BLaER1 (cell line): ENCODE measurements around the gene PTPRZ1.

Source experiments
- H3K27ac ChIP-seq: shearing (Covaris generic); formaldehyde crosslinking; 2 replicates; pipeline ENCODE4 v1.8.1; 2022
- H3K27me3 ChIP-seq: shearing (Covaris generic); formaldehyde crosslinking; 2 replicates; pipeline ENCODE4 v1.8.1; 2022
- H3K36me3 ChIP-seq: shearing (Covaris generic); formaldehyde crosslinking; 2 replicates; pipeline ENCODE4 v1.8.1; 2022
- H3K4me1 ChIP-seq: shearing (Covaris generic); formaldehyde crosslinking; 2 replicates; pipeline ENCODE4 v1.8.1; 2022
- H3K4me2 ChIP-seq: shearing (Covaris generic); formaldehyde crosslinking; 2 replicates; pipeline ENCODE4 v1.8.1; 2022
- H3K4me3 ChIP-seq: shearing (Covaris generic); formaldehyde crosslinking; 2 replicates; pipeline ENCODE4 v1.8.1; 2022
- H3K9ac ChIP-seq: shearing (Covaris generic); formaldehyde crosslinking; 2 replicates; pipeline ENCODE4 v1.8.1; 2022
- H3K9me3 ChIP-seq: shearing (Covaris generic); formaldehyde crosslinking; 2 replicates; pipeline ENCODE4 v1.8.1; 2022
- H4K20me1 ChIP-seq: shearing (Covaris generic); formaldehyde crosslinking; 2 replicates; pipeline ENCODE4 v1.8.1; 2022
- Cebpa-rat ChIP-seq: shearing (Covaris generic); IDR thresholded peaks from 2 replicates; pipeline ENCODE4 v1.8.1; 2022

The PTPRZ1 gene

DNA sequence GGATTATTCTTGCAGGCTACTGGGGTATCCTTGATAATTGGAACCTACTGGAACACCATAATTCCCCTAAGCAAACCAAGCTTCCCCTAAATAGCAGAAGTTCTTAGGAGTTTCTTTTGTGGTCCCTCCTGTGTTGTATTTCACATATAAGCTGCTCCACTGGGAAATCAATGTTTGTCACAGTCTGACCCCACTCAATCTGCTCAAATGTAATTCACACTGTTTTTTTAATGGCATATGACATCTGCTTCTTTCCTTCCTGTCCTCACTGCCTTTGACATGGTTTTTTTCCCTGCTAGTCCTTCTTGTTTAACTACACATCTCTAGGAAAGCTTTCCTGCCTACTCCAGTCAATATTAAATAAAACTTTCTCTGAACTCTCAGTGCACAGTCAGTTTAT lies 1.8 kb upstream of the PTPRZ1 start:
- peaks cover 52% of the 10 kb centered on the region for H3K27me3 ChIP-seq
- TF ChIP-seq Cebpa-rat: no peak
- H3K9ac ChIP-seq: no peak overlapping the region
- H3K9me3 ChIP-seq: no peaks in the 10 kb centered on the region
- H3K4me2 ChIP-seq: no peak overlapping the region
- H3K36me3 ChIP-seq: no peaks in the 10 kb centered on the region
- H3K27ac ChIP-seq: no peak overlapping the region
- H3K4me3 ChIP-seq: no peak overlapping the region
- peaks cover 7% of the 10 kb centered on the region for H3K4me1 ChIP-seq
- H4K20me1 ChIP-seq: peaks cover 6% of the 10 kb centered on the region; the same call in 1 of the 2 replicates

GRCh38 chr7:121873289-121874194 lies 581 bp downstream of the PTPRZ1 start:
- peaks cover 6% of the 10 kb centered on the region; the same call in 1 of the 2 replicates for H4K20me1 ChIP-seq
- H3K36me3 ChIP-seq: no peaks in the 10 kb centered on the region
- H3K4me2 ChIP-seq: peak overlapping the region; percentile 93
- H3K9ac ChIP-seq: no peak overlapping the region
- H3K4me1 ChIP-seq: peaks cover 7% of the 10 kb centered on the region
- H3K4me3 ChIP-seq: peak overlapping the region; percentile 65
- H3K9me3 ChIP-seq: no peaks in the 10 kb centered on the region
- peaks cover 52% of the 10 kb centered on the region for H3K27me3 ChIP-seq
- no peak for TF ChIP-seq Cebpa-rat
- no peak overlapping the region for H3K27ac ChIP-seq

DNA sequence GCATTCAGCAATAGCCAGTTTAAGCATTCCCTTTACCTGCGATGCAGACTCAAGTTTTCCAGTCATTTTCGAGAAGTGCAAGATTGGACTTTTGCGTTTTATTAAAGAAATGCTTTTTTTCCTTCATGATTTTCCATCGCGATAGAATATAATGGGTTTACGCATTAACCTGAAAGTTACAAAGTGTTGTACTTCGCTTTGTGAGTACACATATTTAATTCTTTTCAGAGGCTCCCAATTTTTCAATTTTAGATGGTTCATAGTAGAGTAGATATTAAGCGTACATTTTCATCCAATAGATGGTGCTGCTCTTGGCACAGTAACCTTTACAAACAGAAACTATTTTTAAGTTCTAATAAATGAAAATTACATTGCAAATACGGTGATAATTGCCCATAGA lies 1.3 kb downstream of the PTPRZ1 start:
- H3K27ac ChIP-seq: no peak overlapping the region
- peaks cover 52% of the 10 kb centered on the region for H3K27me3 ChIP-seq
- no peak overlapping the region for H3K9ac ChIP-seq
- H3K36me3 ChIP-seq: no peaks in the 10 kb centered on the region
- peaks cover 6% of the 10 kb centered on the region; the same call in 1 of the 2 replicates for H4K20me1 ChIP-seq
- no peaks in the 10 kb centered on the region for H3K9me3 ChIP-seq
- H3K4me2 ChIP-seq: no peak overlapping the region
- H3K4me1 ChIP-seq: peaks cover 7% of the 10 kb centered on the region
- TF ChIP-seq Cebpa-rat: no peak
- no peak overlapping the region for H3K4me3 ChIP-seq

DNA sequence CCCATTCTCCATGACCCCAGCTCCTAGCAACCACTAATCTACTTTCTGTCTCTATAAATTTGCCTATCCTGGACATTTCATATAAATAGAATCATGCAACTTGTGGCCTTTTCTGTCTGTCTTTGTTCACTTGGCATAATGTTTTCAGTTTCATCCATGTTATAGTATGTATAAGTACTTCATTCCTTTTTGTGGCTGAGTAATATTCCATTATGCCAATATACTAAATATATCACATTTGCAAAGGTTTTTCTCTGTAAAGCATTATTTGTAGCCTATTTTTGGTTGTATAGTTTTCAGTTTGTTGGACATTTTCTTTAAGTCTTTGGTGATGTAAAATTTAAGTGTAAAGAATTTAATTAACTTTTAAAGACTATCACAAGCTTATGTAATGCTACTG lies 2.2 kb downstream of the PTPRZ1 start:
- TF ChIP-seq Cebpa-rat: no peak
- H4K20me1 ChIP-seq: peaks cover 6% of the 10 kb centered on the region; the same call in 1 of the 2 replicates
- H3K36me3 ChIP-seq: no peaks in the 10 kb centered on the region
- H3K4me1 ChIP-seq: peaks cover 7% of the 10 kb centered on the region
- peaks cover 52% of the 10 kb centered on the region for H3K27me3 ChIP-seq
- H3K4me2 ChIP-seq: no peak overlapping the region
- H3K9ac ChIP-seq: no peak overlapping the region
- no peak overlapping the region for H3K27ac ChIP-seq
- no peak overlapping the region for H3K4me3 ChIP-seq
- H3K9me3 ChIP-seq: no peaks in the 10 kb centered on the region

DNA sequence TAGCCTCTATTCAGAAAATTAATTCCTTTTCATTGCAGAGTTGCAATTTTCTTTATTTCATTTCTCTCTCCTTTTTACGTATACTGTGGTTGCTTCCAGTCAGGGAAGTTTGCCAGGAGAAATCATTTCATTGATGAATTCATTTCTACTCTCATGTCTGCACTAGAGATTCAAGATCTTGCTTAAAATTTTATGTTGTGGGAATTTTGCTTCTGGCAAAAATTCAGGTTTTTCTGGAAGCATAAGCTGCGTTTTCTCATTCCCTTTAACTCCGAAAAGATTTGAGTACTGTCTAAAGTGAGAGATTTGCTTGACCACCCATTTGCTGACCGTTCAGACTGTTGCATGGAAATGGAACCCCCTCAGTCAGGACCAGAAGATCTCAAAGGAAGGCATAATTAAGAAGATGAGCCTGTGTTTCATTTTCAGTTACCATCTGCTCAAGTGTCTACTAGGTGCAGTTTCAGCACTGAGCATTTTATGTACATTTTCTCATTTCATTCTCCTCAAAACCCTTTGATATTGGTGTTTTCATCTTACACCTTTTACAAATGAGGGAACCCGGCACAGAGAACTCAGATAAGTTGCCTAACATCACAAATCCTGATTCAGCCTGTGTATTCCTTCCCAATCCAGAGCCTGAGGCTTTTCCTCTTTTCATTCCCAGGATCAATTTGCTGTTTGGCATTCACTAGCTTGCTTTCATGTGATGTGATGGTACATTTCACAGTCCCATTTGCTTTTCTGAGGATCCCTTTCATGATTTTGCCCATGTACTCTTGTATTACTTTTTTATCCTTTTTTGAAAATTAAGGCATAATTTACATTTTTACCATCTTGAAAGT lies 3.9 kb downstream of the PTPRZ1 start:
- no peak overlapping the region for H3K4me3 ChIP-seq
- peaks cover 38% of the 10 kb centered on the region for H3K27me3 ChIP-seq
- H3K9me3 ChIP-seq: no peaks in the 10 kb centered on the region
- peaks cover 7% of the 10 kb centered on the region for H3K4me1 ChIP-seq
- H3K36me3 ChIP-seq: no peaks in the 10 kb centered on the region
- no peak for TF ChIP-seq Cebpa-rat
- no peak overlapping the region for H3K9ac ChIP-seq
- no peak overlapping the region for H3K27ac ChIP-seq
- H3K4me2 ChIP-seq: no peak overlapping the region
- peaks cover 6% of the 10 kb centered on the region; the same call in 1 of the 2 replicates for H4K20me1 ChIP-seq

- no peak overlapping the region for H3K4me2 ChIP-seq
- no peaks in the 10 kb centered on the region; the same call in 1 of the 2 replicates for H3K4me1 ChIP-seq
- H3K9me3 ChIP-seq: no peaks in the 10 kb centered on the region
- no peak overlapping the region for H3K27ac ChIP-seq
- no peaks in the 10 kb centered on the region for H3K36me3 ChIP-seq
- TF ChIP-seq Cebpa-rat: no peak
- no peak overlapping the region for H3K9ac ChIP-seq
- no peaks in the 10 kb centered on the region; the same call in 1 of the 2 replicates for H4K20me1 ChIP-seq
- no peak overlapping the region for H3K4me3 ChIP-seq
- peaks cover 17% of the 10 kb centered on the region for H3K27me3 ChIP-seq
Observed at GRCh38 chr7:121878918-121879464, 6.0 kb downstream of the PTPRZ1 start.

DNA sequence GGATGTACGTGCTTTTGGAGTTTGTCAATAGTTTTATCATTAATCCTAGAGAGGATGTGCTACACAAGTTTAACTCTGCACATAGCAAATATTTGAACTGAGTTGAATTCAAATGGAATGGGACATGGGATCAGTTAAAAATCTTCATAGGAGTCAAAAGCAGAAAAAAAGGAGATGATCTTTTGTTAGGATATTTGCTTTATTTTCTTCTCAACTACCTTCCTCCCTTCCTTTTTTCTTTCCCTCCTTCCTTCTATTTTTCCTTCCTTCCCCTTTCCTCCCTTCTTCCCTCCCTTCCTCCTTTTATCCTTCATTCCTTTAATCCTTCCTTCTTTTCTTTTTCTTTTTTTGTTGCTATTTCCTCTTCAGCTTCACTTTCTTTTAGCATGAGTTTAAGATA lies 6.6 kb downstream of the PTPRZ1 start:
- Histone ChIP-seq H3K27me3 (peaks cover 11% of the 10 kb centered on the region), H3K4me2 (no peak overlapping the region), H3K27ac (no peak overlapping the region), H3K4me1 (no peaks in the 10 kb centered on the region), H3K9me3 (no peaks in the 10 kb centered on the region), H3K9ac (no peak overlapping the region), H4K20me1 (no peaks in the 10 kb centered on the region; the same call in 1 of the 2 replicates), H3K4me3 (no peak overlapping the region), H3K36me3 (no peaks in the 10 kb centered on the region)
- TF ChIP-seq Cebpa-rat: no peak

DNA sequence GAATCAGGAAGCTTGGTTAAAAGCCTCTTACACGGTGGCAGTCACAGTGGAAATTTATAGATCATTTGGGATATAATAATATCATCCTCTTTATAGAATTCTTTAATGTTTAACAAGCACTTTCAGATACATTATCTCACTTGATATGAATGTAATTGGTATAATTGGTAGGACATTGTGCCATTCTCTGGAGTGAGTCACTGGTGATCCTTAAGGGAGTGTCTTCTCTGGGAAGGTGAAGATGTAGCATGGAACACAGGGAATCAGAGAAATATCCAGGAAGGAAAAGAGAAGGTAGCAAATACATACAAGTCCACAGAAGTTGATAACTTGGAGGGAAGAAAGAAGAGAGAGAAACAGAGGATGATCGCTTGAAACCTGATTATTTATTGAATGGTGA lies 9.8 kb downstream of the PTPRZ1 start:
- Histone ChIP-seq H3K4me2 (no peak overlapping the region), H3K4me3 (no peak overlapping the region), H3K36me3 (no peaks in the 10 kb centered on the region), H3K9ac (no peak overlapping the region), H3K4me1 (no peaks in the 10 kb centered on the region), H3K27ac (no peak overlapping the region), H4K20me1 (no peaks in the 10 kb centered on the region), H3K9me3 (no peaks in the 10 kb centered on the region), H3K27me3 (no peaks in the 10 kb centered on the region)
- no peak for TF ChIP-seq Cebpa-rat

GRCh38 chr7:121885166-121885920 lies 12.4 kb downstream of the PTPRZ1 start:
- H3K36me3 ChIP-seq: no peaks in the 10 kb centered on the region
- TF ChIP-seq Cebpa-rat: no peak
- no peak overlapping the region for H3K4me2 ChIP-seq
- H3K9me3 ChIP-seq: no peaks in the 10 kb centered on the region
- no peaks in the 10 kb centered on the region for H4K20me1 ChIP-seq
- no peak overlapping the region for H3K27ac ChIP-seq
- no peak overlapping the region for H3K9ac ChIP-seq
- H3K4me3 ChIP-seq: no peak overlapping the region
- no peaks in the 10 kb centered on the region for H3K27me3 ChIP-seq
- H3K4me1 ChIP-seq: no peaks in the 10 kb centered on the region
